Loucy (cell line): ENCODE measurements around the gene GPSM3.

Experiments
- CTCF ChIP-seq: fragments of 200-600 bp; sonication (generic); conservative IDR thresholded peaks from 2 replicates; pipeline ENCODE4 v1.5.1; 2014; ENCODE audit warnings: mild to moderate bottlenecking, antibody characterized with exemption, low read length
- EZH2phosphoT487 ChIP-seq: fragments of 200-600 bp; IDR thresholded peaks from 2 replicates; pipeline ENCODE4 v1.6.1; 2018; ENCODE audit warnings: antibody characterized with exemption, mild to moderate bottlenecking, moderate library complexity, borderline replicate concordance

- TF ChIP-seq CTCF (no peak), EZH2phosphoT487 (no peak)
Measured at GRCh38 chr6:32203426-32204267, 11.2 kb upstream of the GPSM3 start.
